SK-N-SH (cell line): ENCODE results near the gene GADD45B. TPM values are rescaled to one million over a fixed set of nuclear protein-coding genes. Genes with fewer than 3 reads are reported as not detected.

Experiments
- CTCF ChIA-PET: fragments of 300-600, 350-600 bp; formaldehyde crosslinking; extraction: SDS; loops from one replicate; lab custom pipeline; 2021; lab: Yijun Ruan, JAX
- POLR2A ChIA-PET: fragments of 350-600 bp; sonication (Branson Sonifier 250); formaldehyde crosslinking; extraction: SDS; loops from one replicate; lab custom pipeline; 2020; ENCODE audit warnings: antibody characterized with exemption, inconsistent platforms; lab: Yijun Ruan, JAX
- DNase-seq: peaks from one replicate; pipeline ENCODE4 v3.0.0; 2012
- H2AFZ ChIP-seq: fragments of 200-600 bp; sonication (generic); 2 replicates; pipeline ENCODE4 v1.8.1; 2016; ENCODE audit warnings: antibody characterized with exemption, mild to moderate bottlenecking, low read depth
- H3F3A ChIP-seq: fragments of 200-600 bp; sonication (generic); replicated peaks from 2 replicates; pipeline ENCODE3; 2016; ENCODE audit warnings: antibody characterized with exemption, mild to moderate bottlenecking; ENCODE audit not compliant: insufficient read depth
- H3K27ac ChIP-seq, 2 experiments: fragments of 200-500 bp in 1 of 2; fragments of 200-600 bp in 1 of 2; sonication (Bioruptor generic) in 1 of 2; sonication (generic), shearing (Covaris generic) in 1 of 2; 2 replicates each; pipeline versions ENCODE4 v1.5.1 to v1.6.1; 2014 to 2016; ENCODE audit warnings: low read depth in 2 of 2, inconsistent platforms in 1 of 2, low read length in 1 of 2, mild to moderate bottlenecking in 1 of 2, mixed read lengths in 1 of 2
- H3K27me3 ChIP-seq: fragments of 200-600 bp; sonication (generic), shearing (Covaris generic); 2 replicates; pipeline ENCODE4 v1.6.1; 2016; ENCODE audit warnings: mixed run types; ENCODE audit not compliant: insufficient read depth
- H3K36me3 ChIP-seq, 2 experiments: fragments of 200-500 bp in 1 of 2; fragments of 200-600 bp in 1 of 2; sonication (Bioruptor generic) in 1 of 2; sonication (generic) in 1 of 2; replicated peaks in 1 of 2; 2 replicates each; pipeline versions ENCODE3 to v1.5.1; 2014 to 2016; ENCODE audit warnings: low read length in 1 of 2, mild to moderate bottlenecking in 1 of 2; ENCODE audit not compliant: insufficient read depth in 2 of 2, control insufficient read depth in 1 of 2
- H3K4me1 ChIP-seq, 2 experiments: fragments of 200-500 bp in 1 of 2; fragments of 200-600 bp in 1 of 2; sonication (Bioruptor generic) in 1 of 2; sonication (generic), shearing (Covaris generic) in 1 of 2; 2 replicates each; pipeline versions ENCODE4 v1.5.1 to v1.6.1; 2014 to 2016; ENCODE audit warnings: low read depth in 1 of 2, low read length in 1 of 2, mixed run types in 1 of 2; ENCODE audit not compliant: insufficient read depth in 2 of 2, control insufficient read depth in 1 of 2
- H3K4me2 ChIP-seq: fragments of 200-600 bp; sonication (generic), shearing (Covaris generic); 2 replicates; pipeline ENCODE4 v1.6.1; 2017; ENCODE audit warnings: mixed run types
- H3K4me3 ChIP-seq, 2 experiments: fragments of 200-500 bp in 1 of 2; fragments of 200-600 bp in 1 of 2; sonication (Bioruptor generic) in 1 of 2; sonication (generic), shearing (Covaris generic) in 1 of 2; 2 replicates each; pipeline versions ENCODE4 v1.5.1 to v1.8.1; 2014 to 2016; ENCODE audit warnings: low read depth in 2 of 2, inconsistent platforms in 1 of 2, low read length in 1 of 2, mild to moderate bottlenecking in 1 of 2, mixed read lengths in 1 of 2, moderate library complexity in 1 of 2
- H3K79me2 ChIP-seq: fragments of 200-600 bp; sonication (generic); 2 replicates; pipeline ENCODE4 v1.8.1; 2017; ENCODE audit warnings: mild to moderate bottlenecking; ENCODE audit not compliant: insufficient read depth
- H3K9ac ChIP-seq: fragments of 200-600 bp; sonication (generic); 2 replicates; pipeline ENCODE4 v1.6.1; 2017; ENCODE audit warnings: mixed run types
- H3K9me2 ChIP-seq: fragments of 200-600 bp; sonication (generic); 2 replicates; pipeline ENCODE4 v1.6.1; 2017; ENCODE audit warnings: mixed run types
- H3K9me3 ChIP-seq: fragments of 200-600 bp; sonication (generic); 2 replicates; pipeline ENCODE4 v1.6.1; 2017; ENCODE audit warnings: mixed run types, mild to moderate bottlenecking, moderate library complexity
- H4K20me1 ChIP-seq: fragments of 200-600 bp; sonication (generic); 2 replicates; pipeline ENCODE4 v1.6.1; 2017; ENCODE audit warnings: mild to moderate bottlenecking, mixed run types; ENCODE audit not compliant: insufficient read depth
- CHD2 ChIP-seq: fragments of 150-350 bp; IDR thresholded peaks from 2 replicates; pipeline ENCODE4 v1.6.1; 2018; ENCODE audit warnings: low read length; ENCODE audit not compliant: partially characterized antibody
- ELF1 ChIP-seq: IDR thresholded peaks from 2 replicates; pipeline ENCODE4 v1.4.0; 2012
- FOSL2 ChIP-seq: IDR thresholded peaks from 2 replicates; pipeline ENCODE4 v1.4.0; 2012; ENCODE audit warnings: low read depth, mild to moderate bottlenecking, moderate library complexity, borderline replicate concordance
- FOXJ3 ChIP-seq: sonication (generic); formaldehyde crosslinking; IDR thresholded peaks from 2 replicates; pipeline ENCODE4 v1.5.1; 2020; ENCODE audit warnings: mild to moderate bottlenecking, missing genetic modification reagents
- FOXM1 ChIP-seq: IDR thresholded peaks from 2 replicates; pipeline ENCODE4 v1.4.0; 2012; ENCODE audit warnings: low read depth, mild to moderate bottlenecking
- GABPA ChIP-seq: IDR thresholded peaks from 2 replicates; pipeline ENCODE4 v1.4.0; 2012; ENCODE audit warnings: low read depth, mild to moderate bottlenecking
- JUND ChIP-seq: IDR thresholded peaks from 2 replicates; pipeline ENCODE4 v1.4.0; 2012
- MAX ChIP-seq: IDR thresholded peaks from 2 replicates; pipeline ENCODE4 v1.4.0; 2012; ENCODE audit warnings: low read depth
- MEF2A ChIP-seq: IDR thresholded peaks from 2 replicates; pipeline ENCODE4 v1.4.0; 2012; ENCODE audit warnings: low read depth, borderline replicate concordance
- NFIC ChIP-seq: IDR thresholded peaks from 2 replicates; pipeline ENCODE4 v1.4.0; 2012; ENCODE audit warnings: borderline replicate concordance
- NRF1 ChIP-seq: IDR thresholded peaks from 2 replicates; pipeline ENCODE4 v1.6.1; 2012; ENCODE audit warnings: low read depth, mild to moderate bottlenecking, low read length
- PBX3 ChIP-seq: IDR thresholded peaks from 2 replicates; pipeline ENCODE4; 2012
- POLR2AphosphoS5 ChIP-seq: IDR thresholded peaks from 2 replicates; pipeline ENCODE4 v1.6.1; 2012; ENCODE audit warnings: low read depth, low read length
- REST ChIP-seq: IDR thresholded peaks from 2 replicates; pipeline ENCODE4 v1.6.1; 2012; ENCODE audit warnings: mild to moderate bottlenecking, low read depth, low read length, moderate library complexity
- RFX5 ChIP-seq: IDR thresholded peaks from 2 replicates; pipeline ENCODE4 v1.6.1; 2012; ENCODE audit warnings: mild to moderate bottlenecking, improper control_type of control experiment, low read length
- RXRA ChIP-seq: IDR thresholded peaks from 2 replicates; pipeline ENCODE4 v1.4.0; 2012; ENCODE audit warnings: low read depth, mild to moderate bottlenecking, borderline replicate concordance
- SMC3 ChIP-seq: IDR thresholded peaks from 2 replicates; pipeline ENCODE4 v1.6.1; 2012; ENCODE audit warnings: low read depth, low read length, improper control_type of control experiment
- TAF1 ChIP-seq: IDR thresholded peaks from 2 replicates; pipeline ENCODE4 v1.6.1; 2012; ENCODE audit warnings: low read depth, mild to moderate bottlenecking, low read length, moderate library complexity, borderline replicate concordance
- TEAD4 ChIP-seq: IDR thresholded peaks from 2 replicates; pipeline ENCODE4 v1.4.0; 2012; ENCODE audit warnings: mild to moderate bottlenecking, borderline replicate concordance; ENCODE audit not compliant: insufficient read depth
- USF1 ChIP-seq: IDR thresholded peaks from 2 replicates; pipeline ENCODE4 v1.4.0; 2012; ENCODE audit warnings: low read depth, borderline replicate concordance
- USF2 ChIP-seq: fragments of 150-350 bp; IDR thresholded peaks from 2 replicates; pipeline ENCODE4 v1.6.1; 2017; ENCODE audit warnings: antibody characterized with exemption, low read length, low read depth, borderline replicate concordance
- YY1 ChIP-seq: IDR thresholded peaks from 2 replicates; pipeline ENCODE4 v1.4.0; 2012; ENCODE audit warnings: low read depth, mild to moderate bottlenecking
- ZBTB33 ChIP-seq: IDR thresholded peaks from 2 replicates; pipeline ENCODE4 v1.4.0; 2012; ENCODE audit warnings: low read depth, borderline replicate concordance
- WGBS: methylation state at CpG from one replicate; pipeline ENCODE4 v1.1.6; 2017; ENCODE audit warnings: low lambda C conversion rate; 5-methylcytosine and 5-hydroxymethylcytosine counted together
- polyA plus RNA-seq, 3 experiments: library from polyadenylated mRNA; depleted of rRNA; stranded (reverse); fragments of >200 nt; gene quantifications; 2 replicates each; pipeline ENCODE4 v1.2.3, GENCODE V29; 2012

GADD45B gene
- 54.0 and 67.6 TPM in 2 replicates for polyA plus RNA-seq (2012; rRNA removed)
- polyA plus RNA-seq (2012; cell fraction: cytosol; rRNA removed) = 29.6 and 31.6 TPM in 2 replicates
- 134 and 135 TPM in 2 replicates for polyA plus RNA-seq (2012; cell fraction: nucleus; rRNA removed)

GRCh38 chr19:2475702-2476450, at the start of gene GADD45B:
Gene GADD45B, plus strand, starts transcription at chr19:2476127. Its CDS starts 232 bp downstream, at chr19:2476359.
- 0% methylated on average over 33 of the region's 70 CpGs for WGBS
- H3K4me2 ChIP-seq = peak within 1 kb of the TSS; percentile 92
- H3K27me3 ChIP-seq = no peaks in the 10 kb centered on the region
- peak; percentile 99 for DNase-seq
- POLR2A ChIA-PET = interaction anchor here (0.6 to 2.3 kb wide), 12 partner anchors 9 to 139 kb away, joined by 3 to 15 read pairs (median 5); partner anchors contain the start of gene TIMM13
- peak within 1 kb of the TSS; percentile 97 for H3K9ac ChIP-seq
- no peaks in the 10 kb centered on the region for H3K9me3 ChIP-seq
- H4K20me1 ChIP-seq = peaks cover 31% of the 10 kb centered on the region
- CTCF ChIA-PET = interaction anchor here (0.7 to 21.1 kb wide), 10 partner anchors 12 to 161 kb away, joined by 3 to 309 read pairs (median 8); no protein-coding TSS in a partner anchor
- H3K36me3 ChIP-seq = peaks cover 0 to 5% of the 10 kb centered on the region in 2 experiments
- peak within 1 kb of the TSS; percentile 67 to 100 for H3K4me3 ChIP-seq
- H2AFZ ChIP-seq = peak within 1 kb of the TSS; percentile 36; the same call in 1 of the 2 replicates
- no peaks in the 10 kb centered on the region for H3K9me2 ChIP-seq
- peak within 1 kb of the TSS; percentile 44 to 88; a peak in 3 of 4 replicates for H3K27ac ChIP-seq
- H3K4me1 ChIP-seq = peaks cover 6 to 27% of the 10 kb centered on the region in 2 experiments; a peak in 1 of 4 replicates
- peaks cover 45% of the 10 kb centered on the region for H3K79me2 ChIP-seq
- H3F3A ChIP-seq = peaks cover 44% of the 10 kb centered on the region
- peak; percentile 56; the same call in 1 of the 2 replicates for TF ChIP-seq RFX5
- peak; percentile 66 for TF ChIP-seq MAX
- peak; percentile 15; the same call in 1 of the 2 replicates for TF ChIP-seq SMC3
- TF ChIP-seq GABPA = 0 out of 2 replicates have a peak, but pooled peaks have one; percentile 5
- TF ChIP-seq MEF2A = 0 out of 2 replicates have a peak, but pooled peaks have one; percentile 6
- peak; percentile 54; the same call in 1 of the 2 replicates for TF ChIP-seq JUND
- peak; percentile 44; the same call in 1 of the 2 replicates for TF ChIP-seq YY1
- no peak for TF ChIP-seq USF2
- peak; percentile 47; the same call in 1 of the 2 replicates for TF ChIP-seq FOXM1
- peak; percentile 100 for TF ChIP-seq POLR2AphosphoS5
- TF ChIP-seq NRF1 = no peak
- peak; percentile 47; the same call in 1 of the 2 replicates for TF ChIP-seq ELF1
- peak; percentile 47; the same call in 1 of the 2 replicates for TF ChIP-seq ZBTB33
- no peak for TF ChIP-seq FOXJ3 (CRISPR knock-in tag)
- TF ChIP-seq PBX3 = 0 out of 2 replicates have a peak, but pooled peaks have one; percentile 16
- TF ChIP-seq NFIC = 0 out of 2 replicates have a peak, but pooled peaks have one; percentile 3
- 0 out of 2 replicates have a peak, but pooled peaks have one; percentile 34 for TF ChIP-seq FOSL2
- TF ChIP-seq USF1 = peak; percentile 77
- TF ChIP-seq CHD2 = no peak
- TF ChIP-seq REST = peak; percentile 79
- TF ChIP-seq RXRA = no peak
- peak; percentile 100 for TF ChIP-seq TAF1
- peak; percentile 61; the same call in 1 of the 2 replicates for TF ChIP-seq TEAD4
